Upper lobe of left lung (tissue), 6 donors: Measurements from ENCODE around the gene CD248. TPM values are rescaled to one million over a fixed set of nuclear protein-coding genes. Genes with fewer than 3 reads are reported as not detected.
"Not testable (repeated sequence)": the region's sequence is repeated elsewhere in the genome, so short reads cannot be mapped to it uniquely, and the experiment has no call there.

Source experiments
- ATAC-seq, 2 donors: fragments of 200-7000 bp; cut with Tn5 transposase; one replicate each; pipeline ENCODE4 v1.9.1; 2022; ENCODE audit warnings: mild to moderate bottlenecking in 2 of 2, moderate library complexity in 2 of 2; ENCODE audit not compliant: low FRiP score in 2 of 2
- DNase-seq, 2 donors: peaks; one replicate each; pipeline ENCODE4 v3.0.0-alpha.2; 2019 to 2020
- H3K27ac ChIP-seq, 4 donors: fragments of 200-600 bp; sonication (generic); one replicate each; pipeline ENCODE4 v1.5.1; 2016 to 2019
- H3K27me3 ChIP-seq, 4 donors: fragments of 200-600 bp; sonication (generic); one replicate each; pipeline ENCODE4 v1.5.1; 2017 to 2019
- H3K36me3 ChIP-seq, 4 donors: fragments of 200-600 bp; sonication (generic); one replicate each; pipeline ENCODE4 v1.5.1; 2016 to 2019
- H3K4me1 ChIP-seq, 4 donors: fragments of 200-600 bp; sonication (generic); one replicate each; pipeline ENCODE4 v1.5.1; 2018 to 2019
- H3K4me3 ChIP-seq, 4 donors: fragments of 200-600 bp; sonication (generic); one replicate each; pipeline ENCODE4 v1.5.1; 2017 to 2019; ENCODE audit warnings: mild to moderate bottlenecking in 2 of 4, moderate library complexity in 1 of 4
- H3K9me3 ChIP-seq, 4 donors: fragments of 200-600 bp; sonication (generic); one replicate each; pipeline ENCODE4 v1.5.1; 2018 to 2019
- CTCF ChIP-seq, 6 experiments: fragments of 450-650 bp in 4 of 6; fragments of 200-600 bp in 2 of 6; sonication (generic) in 2 of 6; IDR thresholded peaks; one replicate each; pipeline ENCODE4 v1.5.1; 2016 to 2019; ENCODE audit warnings: antibody characterized with exemption in 6 of 6
- EP300 ChIP-seq, 4 donors: sonication (generic); formaldehyde crosslinking; IDR thresholded peaks; one replicate each; pipeline ENCODE4 v1.5.1; 2017; ENCODE audit warnings: antibody characterized with exemption in 4 of 4, control low read depth in 2 of 4
- POLR2A ChIP-seq, 4 donors: fragments of 450-650 bp; IDR thresholded peaks; one replicate each; pipeline ENCODE4 v1.5.1; 2016 to 2017; ENCODE audit warnings: antibody characterized with exemption in 4 of 4, mild to moderate bottlenecking in 2 of 4
- POLR2AphosphoS5 ChIP-seq, 2 donors: sonication (generic); formaldehyde crosslinking; IDR thresholded peaks; one replicate each; pipeline ENCODE4 v1.5.1; 2017; ENCODE audit warnings: antibody characterized with exemption in 2 of 2
- WGBS, 2 donors: methylation state at CpG; one replicate each; pipeline ENCODE4 v1.1.5; 2017 to 2018; 5-methylcytosine and 5-hydroxymethylcytosine counted together
- total RNA-seq, 6 donors: library from RNA; depleted of rRNA in 4 of 6; stranded (reverse); fragments of >200 nt in 4 of 6; gene quantifications; one replicate each; pipeline versions ENCODE4 v1.1.0 to v1.2.1, GENCODE V29; 2016 to 2021
- donor health status: DM: no; HTN: no; CAD: no; lungs with moderate emphysema.
- donor health status: DM: no; HTN: yes; CAD: no; lungs with severe emphysema.

CD248 gene
- total RNA-seq, 6 donors from 2014 or later = 0.59 to 85.6 (median 6.5) TPM

- Histone ChIP-seq H3K4me1 (peaks cover 25 to 32% (median 27%) of the 10 kb centered on the region in 4 donors), H3K4me3 (no peak overlapping the region), H3K27ac (peak overlapping the region in 1 of 4 donors; percentile 67), H3K9me3 (no peaks in the 10 kb centered on the region), H3K36me3 (no peaks in the 10 kb centered on the region), H3K27me3 (no peaks in the 10 kb centered on the region)
- ATAC-seq (no peak), DNase-seq (no peak)
- TF ChIP-seq POLR2A (IDR thresholded peaks at IDR 0.05) (no peak), CTCF (IDR thresholded peaks at IDR 0.05) (no peak), EP300 (IDR thresholded peaks at IDR 0.05) (no peak), POLR2AphosphoS5 (IDR thresholded peaks at IDR 0.05) (no peak)
- WGBS, 2 donors = 71 to 91% methylated on average over 4 to 8 of the region's 8 CpGs
Observed at GRCh38 chr11:66325263-66325671, 8.4 kb upstream of the CD248 start.

- Histone ChIP-seq H3K4me3 (no peak overlapping the region), H3K27ac (peak overlapping the region in 1 of 4 donors; percentile 30), H3K4me1 (peaks cover 25 to 32% (median 27%) of the 10 kb centered on the region in 4 donors), H3K9me3 (no peaks in the 10 kb centered on the region), H3K27me3 (no peaks in the 10 kb centered on the region), H3K36me3 (no peaks in the 10 kb centered on the region)
- 54 to 81% methylated on average over 6 to 10 of the region's 10 CpGs for WGBS, 2 donors
- peak in 1 of 2 donors; percentile 77 for DNase-seq
- ATAC-seq = no peak
- TF ChIP-seq POLR2A (IDR thresholded peaks at IDR 0.05) (no peak), EP300 (IDR thresholded peaks at IDR 0.05) (no peak), CTCF (IDR thresholded peaks at IDR 0.05) (no peak), POLR2AphosphoS5 (IDR thresholded peaks at IDR 0.05) (no peak)
Observed at GRCh38 chr11:66324664-66325063, 7.8 kb upstream of the CD248 start.

- DNase-seq = no peak
- no peaks in the 10 kb centered on the region for H3K36me3 ChIP-seq
- no peaks in the 10 kb centered on the region for H3K27me3 ChIP-seq
- ATAC-seq = no peak
- no peak overlapping the region for H3K27ac ChIP-seq
- H3K9me3 ChIP-seq = no peaks in the 10 kb centered on the region
- WGBS, 2 donors = 88 to 94% methylated on average over 1 of the region's 1 CpG
- H3K4me3 ChIP-seq = no peak overlapping the region
- H3K4me1 ChIP-seq = peaks cover 18 to 27% (median 26%) of the 10 kb centered on the region in 4 donors
- TF ChIP-seq POLR2AphosphoS5 (IDR thresholded peaks at IDR 0.05) (no peak), CTCF (IDR thresholded peaks at IDR 0.05) (no peak), EP300 (IDR thresholded peaks at IDR 0.05) (no peak), POLR2A (IDR thresholded peaks at IDR 0.05) (no peak)
Observed at GRCh38 chr11:66323684-66324083, 6.8 kb upstream of the CD248 start.

GRCh38 chr11:66322732-66323427 is 6.0 kb upstream of the CD248 start:
- Histone ChIP-seq H3K27me3 (no peaks in the 10 kb centered on the region), H3K4me3 (no peak overlapping the region), H3K27ac (no peak overlapping the region), H3K4me1 (peaks cover 18 to 27% (median 26%) of the 10 kb centered on the region in 4 donors), H3K9me3 (no peaks in the 10 kb centered on the region), H3K36me3 (no peaks in the 10 kb centered on the region)
- WGBS, 2 donors = 86 to 88% methylated on average over 11 of the region's 11 CpGs
- ATAC-seq = peak; percentile 48 to 84
- DNase-seq = peak in 1 of 2 donors; percentile 78
- TF ChIP-seq EP300 (IDR thresholded peaks at IDR 0.05) (no peak), CTCF (IDR thresholded peaks at IDR 0.05) (no peak), POLR2AphosphoS5 (IDR thresholded peaks at IDR 0.05) (no peak), POLR2A (IDR thresholded peaks at IDR 0.05) (no peak)

GRCh38 chr11:66321606-66322005 is 4.8 kb upstream of the CD248 start:
- no peaks in the 10 kb centered on the region for H3K36me3 ChIP-seq
- no peak overlapping the region for H3K27ac ChIP-seq
- no peak overlapping the region for H3K4me3 ChIP-seq
- TF ChIP-seq EP300 (IDR thresholded peaks at IDR 0.05) (no peak), POLR2A (IDR thresholded peaks at IDR 0.05) (no peak), CTCF (IDR thresholded peaks at IDR 0.05) (no peak), POLR2AphosphoS5 (IDR thresholded peaks at IDR 0.05) (no peak)
- no peak for DNase-seq
- H3K4me1 ChIP-seq = peaks cover 24 to 29% (median 28%) of the 10 kb centered on the region in 4 donors
- no peaks in the 10 kb centered on the region for H3K9me3 ChIP-seq
- 88 to 90% methylated on average over 4 of the region's 4 CpGs for WGBS, 2 donors
- ATAC-seq = no peak
- H3K27me3 ChIP-seq = no peaks in the 10 kb centered on the region

- peaks cover 26 to 30% (median 27%) of the 10 kb centered on the region in 4 donors for H3K4me1 ChIP-seq
- not testable (repeated sequence) for H3K27me3 ChIP-seq, DNase-seq, H3K36me3 ChIP-seq, H3K9me3 ChIP-seq, H3K27ac ChIP-seq, H3K4me3 ChIP-seq, ATAC-seq
- 83 to 93% methylated on average over 6 of the region's 6 CpGs for WGBS, 2 donors
Observed at GRCh38 chr11:66320748-66321147, 3.9 kb upstream of the CD248 start.

- not testable (repeated sequence) for H3K27me3 ChIP-seq, ATAC-seq, DNase-seq, H3K9me3 ChIP-seq, H3K27ac ChIP-seq, H3K4me3 ChIP-seq, H3K36me3 ChIP-seq
- peaks cover 26 to 30% (median 27%) of the 10 kb centered on the region in 4 donors for H3K4me1 ChIP-seq
- WGBS, 2 donors = 94 to 98% methylated on average over 2 of the region's 2 CpGs
Observed at GRCh38 chr11:66320289-66320688, 3.4 kb upstream of the CD248 start.
